ENCODE measurements around the gene ADK. TPM values are rescaled to one million over a fixed set of nuclear protein-coding genes. Genes with fewer than 3 reads are reported as not detected.

Gene ADK
- total and polyA plus RNA-seq, 2 experiments from 2014 or later, result 39.9 to 53.0 TPM

DNA sequence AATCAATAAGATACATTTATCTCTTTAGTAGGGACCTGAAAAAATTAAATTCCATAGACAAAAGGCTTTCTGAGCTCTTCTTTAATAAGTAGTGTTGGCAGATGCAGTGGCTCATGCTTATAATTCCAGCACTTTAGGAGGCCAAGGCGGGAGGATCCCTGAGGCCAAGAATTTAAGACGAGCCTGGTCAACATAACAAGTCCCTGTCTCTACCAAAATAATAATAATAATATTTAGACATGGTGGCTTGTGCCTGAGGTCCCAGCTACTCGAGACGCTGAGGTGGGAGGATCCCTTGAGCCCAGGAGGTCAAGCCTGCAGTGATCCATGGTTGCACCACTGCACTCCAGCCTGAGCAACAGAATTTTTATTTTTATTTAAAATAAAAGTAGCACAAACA lies 280.8 kb downstream of the ADK start (continued):
- TF ChIP-seq, protein P1, sequence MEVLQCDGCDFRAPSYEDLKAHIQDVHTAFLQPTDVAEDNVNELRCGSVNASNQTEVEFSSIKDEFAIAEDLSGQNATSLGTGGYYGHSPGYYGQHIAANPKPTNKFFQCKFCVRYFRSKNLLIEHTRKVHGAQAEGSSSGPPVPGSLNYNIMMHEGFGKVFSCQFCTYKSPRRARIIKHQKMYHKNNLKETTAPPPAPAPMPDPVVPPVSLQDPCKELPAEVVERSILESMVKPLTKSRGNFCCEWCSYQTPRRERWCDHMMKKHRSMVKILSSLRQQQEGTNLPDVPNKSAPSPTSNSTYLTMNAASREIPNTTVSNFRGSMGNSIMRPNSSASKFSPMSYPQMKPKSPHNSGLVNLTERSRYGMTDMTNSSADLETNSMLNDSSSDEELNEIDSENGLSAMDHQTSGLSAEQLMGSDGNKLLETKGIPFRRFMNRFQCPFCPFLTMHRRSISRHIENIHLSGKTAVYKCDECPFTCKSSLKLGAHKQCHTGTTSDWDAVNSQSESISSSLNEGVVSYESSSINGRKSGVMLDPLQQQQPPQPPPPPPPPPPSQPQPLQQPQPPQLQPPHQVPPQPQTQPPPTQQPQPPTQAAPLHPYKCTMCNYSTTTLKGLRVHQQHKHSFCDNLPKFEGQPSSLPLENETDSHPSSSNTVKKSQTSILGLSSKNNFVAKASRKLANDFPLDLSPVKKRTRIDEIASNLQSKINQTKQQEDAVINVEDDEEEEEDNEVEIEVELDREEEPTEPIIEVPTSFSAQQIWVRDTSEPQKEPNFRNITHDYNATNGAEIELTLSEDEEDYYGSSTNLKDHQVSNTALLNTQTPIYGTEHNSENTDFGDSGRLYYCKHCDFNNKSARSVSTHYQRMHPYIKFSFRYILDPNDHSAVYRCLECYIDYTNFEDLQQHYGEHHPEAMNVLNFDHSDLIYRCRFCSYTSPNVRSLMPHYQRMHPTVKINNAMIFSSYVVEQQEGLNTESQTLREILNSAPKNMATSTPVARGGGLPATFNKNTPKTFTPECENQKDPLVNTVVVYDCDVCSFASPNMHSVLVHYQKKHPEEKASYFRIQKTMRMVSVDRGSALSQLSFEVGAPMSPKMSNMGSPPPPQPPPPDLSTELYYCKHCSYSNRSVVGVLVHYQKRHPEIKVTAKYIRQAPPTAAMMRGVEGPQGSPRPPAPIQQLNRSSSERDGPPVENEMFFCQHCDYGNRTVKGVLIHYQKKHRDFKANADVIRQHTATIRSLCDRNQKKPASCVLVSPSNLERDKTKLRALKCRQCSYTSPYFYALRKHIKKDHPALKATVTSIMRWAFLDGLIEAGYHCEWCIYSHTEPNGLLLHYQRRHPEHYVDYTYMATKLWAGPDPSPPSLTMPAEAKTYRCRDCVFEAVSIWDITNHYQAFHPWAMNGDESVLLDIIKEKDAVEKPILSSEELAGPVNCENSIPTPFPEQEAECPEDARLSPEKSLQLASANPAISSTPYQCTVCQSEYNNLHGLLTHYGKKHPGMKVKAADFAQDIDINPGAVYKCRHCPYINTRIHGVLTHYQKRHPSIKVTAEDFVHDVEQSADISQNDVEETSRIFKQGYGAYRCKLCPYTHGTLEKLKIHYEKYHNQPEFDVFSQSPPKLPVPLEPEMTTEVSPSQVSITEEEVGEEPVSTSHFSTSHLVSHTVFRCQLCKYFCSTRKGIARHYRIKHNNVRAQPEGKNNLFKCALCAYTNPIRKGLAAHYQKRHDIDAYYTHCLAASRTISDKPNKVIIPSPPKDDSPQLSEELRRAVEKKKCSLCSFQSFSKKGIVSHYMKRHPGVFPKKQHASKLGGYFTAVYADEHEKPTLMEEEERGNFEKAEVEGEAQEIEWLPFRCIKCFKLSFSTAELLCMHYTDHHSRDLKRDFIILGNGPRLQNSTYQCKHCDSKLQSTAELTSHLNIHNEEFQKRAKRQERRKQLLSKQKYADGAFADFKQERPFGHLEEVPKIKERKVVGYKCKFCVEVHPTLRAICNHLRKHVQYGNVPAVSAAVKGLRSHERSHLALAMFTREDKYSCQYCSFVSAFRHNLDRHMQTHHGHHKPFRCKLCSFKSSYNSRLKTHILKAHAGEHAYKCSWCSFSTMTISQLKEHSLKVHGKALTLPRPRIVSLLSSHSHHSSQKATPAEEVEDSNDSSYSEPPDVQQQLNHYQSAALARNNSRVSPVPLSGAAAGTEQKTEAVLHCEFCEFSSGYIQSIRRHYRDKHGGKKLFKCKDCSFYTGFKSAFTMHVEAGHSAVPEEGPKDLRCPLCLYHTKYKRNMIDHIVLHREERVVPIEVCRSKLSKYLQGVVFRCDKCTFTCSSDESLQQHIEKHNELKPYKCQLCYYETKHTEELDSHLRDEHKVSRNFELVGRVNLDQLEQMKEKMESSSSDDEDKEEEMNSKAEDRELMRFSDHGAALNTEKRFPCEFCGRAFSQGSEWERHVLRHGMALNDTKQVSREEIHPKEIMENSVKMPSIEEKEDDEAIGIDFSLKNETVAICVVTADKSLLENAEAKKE (CRISPR knock-in tag; IDR thresholded peaks at IDR 0.05), result no peak
- no peak for TF ChIP-seq ZNF331 (CRISPR knock-in tag; IDR thresholded peaks at IDR 0.05; ENCODE audit: low read depth)
- TF ChIP-seq STAT1 (IDR thresholded peaks at IDR 0.05; ENCODE audit: unreplicated experiment), result no peak
- TF ChIP-seq POLR2AphosphoS5 (IDR thresholded peaks at IDR 0.05; ENCODE audit: low read depth), result no peak
- TF ChIP-seq, protein P2, sequence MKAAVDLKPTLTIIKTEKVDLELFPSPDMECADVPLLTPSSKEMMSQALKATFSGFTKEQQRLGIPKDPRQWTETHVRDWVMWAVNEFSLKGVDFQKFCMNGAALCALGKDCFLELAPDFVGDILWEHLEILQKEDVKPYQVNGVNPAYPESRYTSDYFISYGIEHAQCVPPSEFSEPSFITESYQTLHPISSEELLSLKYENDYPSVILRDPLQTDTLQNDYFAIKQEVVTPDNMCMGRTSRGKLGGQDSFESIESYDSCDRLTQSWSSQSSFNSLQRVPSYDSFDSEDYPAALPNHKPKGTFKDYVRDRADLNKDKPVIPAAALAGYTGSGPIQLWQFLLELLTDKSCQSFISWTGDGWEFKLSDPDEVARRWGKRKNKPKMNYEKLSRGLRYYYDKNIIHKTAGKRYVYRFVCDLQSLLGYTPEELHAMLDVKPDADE (IDR thresholded peaks at IDR 0.05), result no peak
- no peak for TF ChIP-seq NANOG (IDR thresholded peaks at IDR 0.05; ENCODE audit: borderline replicate concordance)
- TF ChIP-seq CREB1 (CRISPR knock-in tag; IDR thresholded peaks at IDR 0.05; ENCODE audit: low read depth), result no peak
- TF ChIP-seq JUNB (IDR thresholded peaks at IDR 0.05; ENCODE audit: unreplicated experiment), result no peak
- no peak for TF ChIP-seq EZH2phosphoT487 (IDR thresholded peaks at IDR 0.05; ENCODE audit: unreplicated experiment)
- no peak for TF ChIP-seq CTCF (conservative IDR thresholded peaks at IDR 0.05; ENCODE audit: low read depth in 2 of 2)
